Adipose tissue (tissue), 3 donors: ENCODE measurements around the gene PCSK5. TPM values are rescaled to one million over a fixed set of nuclear protein-coding genes. Genes with fewer than 3 reads are reported as not detected.

ENCODE experiments used
- H3K27ac ChIP-seq: one replicate; pipeline ENCODE4 v1.5.1; 2013; ENCODE audit warnings: low read depth, low read length
- WGBS, 3 donors: extraction: QIAGEN DNeasy Blood & Tissue Kit; methylation state at CpG; one replicate each; pipeline ENCODE4 v1.1.7; 2013; 5-methylcytosine and 5-hydroxymethylcytosine counted together
- polyA plus RNA-seq, 3 donors: library from polyadenylated mRNA; stranded (reverse); fragments of 200-250 nt; gene quantifications; one replicate each; pipeline ENCODE4 v1.2.3, GENCODE V29; 2013
- donor health status: healthy with polysubstance abuse.
- donor health status: Bipolar disorder and iron deficiency.
- donor health status: healthy.

The PCSK5 gene
- polyA plus RNA-seq, 3 donors = 2.1 to 12.5 (median 8.8) TPM

- H3K27ac ChIP-seq = no peak overlapping the region
- 91 to 94% (median 92%) methylated on average over 3 of the region's 3 CpGs for WGBS, 3 donors
Observed at GRCh38 chr9:75911390-75911789, 20.9 kb downstream of the PCSK5 start.

- 40 to 98% (median 97%) methylated on average over 3 of the region's 3 CpGs for WGBS, 3 donors
Observed at GRCh38 chr9:75912951-75913350, 22.5 kb downstream of the PCSK5 start.

GRCh38 chr9:75914002-75914401 lies 23.5 kb downstream of the PCSK5 start:
- 73 to 93% (median 91%) methylated on average over 4 of the region's 4 CpGs for WGBS, 3 donors
- no peak overlapping the region for H3K27ac ChIP-seq

More at GRCh38 chr9:75912951-75913350, 22.5 kb downstream of the PCSK5 start:
- H3K27ac ChIP-seq = no peak overlapping the region

- whole genome bisulfite sequencing, 3 donors = 41 to 83% (median 81%) methylated on average over 4 of the region's 4 CpGs
- H3K27ac ChIP-seq = no peak overlapping the region
Observed at GRCh38 chr9:75914883-75915452, 24.5 kb downstream of the PCSK5 start.

GRCh38 chr9:75918154-75918553 lies 27.7 kb downstream of the PCSK5 start:
- H3K27ac ChIP-seq = no peak overlapping the region
- WGBS, 3 donors = 83 to 89% (median 87%) methylated on average over 3 of the region's 3 CpGs

GRCh38 chr9:75918909-75919308 lies 28.4 kb downstream of the PCSK5 start:
- no peak overlapping the region for H3K27ac ChIP-seq
- WGBS, 3 donors = 82 to 89% (median 86%) methylated on average over 3 of the region's 3 CpGs

- 47 to 85% (median 84%) methylated on average over 5 of the region's 5 CpGs for WGBS, 3 donors
- H3K27ac ChIP-seq = no peak overlapping the region
Observed at GRCh38 chr9:75921391-75922127, 31.1 kb downstream of the PCSK5 start.

GRCh38 chr9:75926385-75926784 lies 35.9 kb downstream of the PCSK5 start:
- H3K27ac ChIP-seq = no peak overlapping the region
- WGBS, 3 donors = 67 to 77% (median 75%) methylated on average over 2 of the region's 2 CpGs

- H3K27ac ChIP-seq = no peak overlapping the region
- 71 to 88% (median 75%) methylated on average over 2 of the region's 2 CpGs for WGBS, 3 donors
Observed at GRCh38 chr9:75927356-75927755, 36.9 kb downstream of the PCSK5 start.

GRCh38 chr9:75930190-75930589 lies 39.7 kb downstream of the PCSK5 start:
- WGBS, 3 donors = 85 to 94% (median 92%) methylated on average over 4 of the region's 4 CpGs
- no peak overlapping the region for H3K27ac ChIP-seq

- WGBS, 3 donors = 50 to 81% (median 57%) methylated on average over 3 of the region's 3 CpGs
- no peak overlapping the region for H3K27ac ChIP-seq
Observed at GRCh38 chr9:75930730-75931321, 40.4 kb downstream of the PCSK5 start.

- H3K27ac ChIP-seq = no peak overlapping the region
- 87 to 98% (median 94%) methylated on average over 7 of the region's 7 CpGs for WGBS, 3 donors
Observed at GRCh38 chr9:75933982-75934381, 43.5 kb downstream of the PCSK5 start.

GRCh38 chr9:75935591-75935990 lies 45.1 kb downstream of the PCSK5 start:
- 46 to 56% (median 53%) methylated on average over 2 of the region's 2 CpGs for WGBS, 3 donors
- no peak overlapping the region for H3K27ac ChIP-seq

- 70 to 83% (median 73%) methylated on average over 7 of the region's 7 CpGs for WGBS, 3 donors
- H3K27ac ChIP-seq = no peak overlapping the region
Observed at GRCh38 chr9:75937521-75938258, 47.2 kb downstream of the PCSK5 start.

GRCh38 chr9:75938946-75939345 lies 48.5 kb downstream of the PCSK5 start:
- no peak overlapping the region for H3K27ac ChIP-seq
- WGBS, 3 donors = 70 to 84% (median 81%) methylated on average over 1 of the region's 1 CpG

- no peak overlapping the region for H3K27ac ChIP-seq
- WGBS, 3 donors = 80 to 97% (median 86%) methylated on average over 7 of the region's 7 CpGs
Observed at GRCh38 chr9:75939536-75940111, 49.2 kb downstream of the PCSK5 start.

GRCh38 chr9:75941066-75941465 lies 50.6 kb downstream of the PCSK5 start:
- H3K27ac ChIP-seq = no peak overlapping the region
- 72 to 93% (median 73%) methylated on average over 7 of the region's 7 CpGs for WGBS, 3 donors

GRCh38 chr9:75941577-75942311 lies 51.3 kb downstream of the PCSK5 start:
- H3K27ac ChIP-seq = no peak overlapping the region
- WGBS, 3 donors = 84 to 87% (median 84%) methylated on average over 16 of the region's 16 CpGs
